Jurkat, Clone E6-1 (cell line): ENCODE measurements around the gene CERS2.

ENCODE experiments used
- DNase-seq: peaks from one replicate; pipeline ENCODE4 v3.0.0-alpha.2; 2011; ENCODE audit warnings: low read depth, low spot score
- H3K4me3 ChIP-seq: 2 replicates; pipeline ENCODE4 v1.5.1; 2011; ENCODE audit warnings: mild to moderate bottlenecking, low read length, control low read depth, moderate library complexity

Gene CERS2

DNA sequence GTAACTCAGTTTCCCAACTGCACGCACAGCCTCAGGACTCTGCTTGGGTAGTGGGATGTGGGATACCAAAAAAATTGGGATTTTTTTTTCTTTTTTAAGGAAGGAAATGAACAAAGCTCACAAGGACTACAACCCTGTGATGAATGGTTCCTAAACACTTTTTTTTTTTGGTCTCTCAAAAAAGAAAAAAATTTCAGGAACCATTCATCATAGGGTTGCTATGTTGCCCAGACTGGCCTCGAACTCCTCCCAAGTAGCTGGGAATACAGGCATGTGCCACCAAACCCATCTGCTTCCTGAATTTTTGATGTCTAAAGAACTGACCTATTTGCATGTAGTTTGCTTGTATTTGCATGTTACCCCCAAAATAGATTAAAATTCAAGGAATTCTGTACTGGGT is 25.3 kb upstream of the CERS2 start:
- DNase-seq = no peak
- H3K4me3 ChIP-seq = no peak overlapping the region

DNA sequence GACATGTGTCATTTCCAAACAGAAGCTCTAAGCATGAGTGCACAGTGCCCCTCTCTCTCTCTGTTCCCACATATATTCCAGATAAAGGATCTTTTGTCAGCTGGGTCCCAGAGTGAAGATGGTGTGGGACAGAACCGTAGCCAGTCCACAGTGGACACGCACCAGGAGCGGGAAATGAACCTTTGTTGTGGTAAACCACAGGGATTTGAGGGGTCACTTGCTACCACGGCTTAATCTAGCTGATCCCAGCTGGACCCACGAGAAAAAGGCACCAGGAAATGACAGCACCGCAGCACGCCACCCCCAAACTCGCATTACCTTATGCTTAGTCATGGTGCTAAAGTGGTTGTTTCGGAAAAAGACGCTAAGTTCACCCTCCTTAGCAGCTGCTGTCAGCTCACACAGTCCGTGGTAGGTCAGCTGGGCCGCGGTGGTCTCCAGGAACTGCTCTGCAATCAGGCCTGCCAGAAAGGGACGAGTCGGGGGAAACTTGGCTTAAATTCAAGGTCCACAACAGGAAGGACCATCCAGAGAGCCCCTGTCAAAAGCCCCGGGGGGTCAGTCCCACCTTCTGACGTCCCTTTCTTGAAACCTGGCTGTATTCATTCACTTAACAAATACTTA is 24.5 kb upstream of the CERS2 start:
- no peak overlapping the region for H3K4me3 ChIP-seq
- DNase-seq = no peak

DNA sequence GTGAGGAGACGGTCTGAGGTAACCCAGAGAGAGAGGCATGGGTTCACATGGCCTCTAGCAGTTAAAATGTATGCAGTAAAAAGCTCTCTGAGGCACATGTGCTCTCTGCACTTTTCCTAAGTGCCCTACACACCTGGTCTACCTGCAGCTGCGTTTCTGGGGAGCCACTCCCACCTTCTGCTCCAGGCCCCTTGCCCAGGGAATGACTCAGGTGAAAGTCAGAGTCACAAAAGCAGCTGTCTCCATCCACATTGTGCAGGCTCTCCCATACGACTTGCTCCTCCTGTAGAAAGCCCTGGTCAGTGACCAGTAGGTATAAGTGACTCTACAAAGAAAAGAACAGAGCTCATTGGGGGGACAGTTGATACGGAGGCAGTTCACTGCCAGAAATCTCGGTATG is 23.3 kb upstream of the CERS2 start:
- H3K4me3 ChIP-seq = no peak overlapping the region
- DNase-seq = no peak

DNA sequence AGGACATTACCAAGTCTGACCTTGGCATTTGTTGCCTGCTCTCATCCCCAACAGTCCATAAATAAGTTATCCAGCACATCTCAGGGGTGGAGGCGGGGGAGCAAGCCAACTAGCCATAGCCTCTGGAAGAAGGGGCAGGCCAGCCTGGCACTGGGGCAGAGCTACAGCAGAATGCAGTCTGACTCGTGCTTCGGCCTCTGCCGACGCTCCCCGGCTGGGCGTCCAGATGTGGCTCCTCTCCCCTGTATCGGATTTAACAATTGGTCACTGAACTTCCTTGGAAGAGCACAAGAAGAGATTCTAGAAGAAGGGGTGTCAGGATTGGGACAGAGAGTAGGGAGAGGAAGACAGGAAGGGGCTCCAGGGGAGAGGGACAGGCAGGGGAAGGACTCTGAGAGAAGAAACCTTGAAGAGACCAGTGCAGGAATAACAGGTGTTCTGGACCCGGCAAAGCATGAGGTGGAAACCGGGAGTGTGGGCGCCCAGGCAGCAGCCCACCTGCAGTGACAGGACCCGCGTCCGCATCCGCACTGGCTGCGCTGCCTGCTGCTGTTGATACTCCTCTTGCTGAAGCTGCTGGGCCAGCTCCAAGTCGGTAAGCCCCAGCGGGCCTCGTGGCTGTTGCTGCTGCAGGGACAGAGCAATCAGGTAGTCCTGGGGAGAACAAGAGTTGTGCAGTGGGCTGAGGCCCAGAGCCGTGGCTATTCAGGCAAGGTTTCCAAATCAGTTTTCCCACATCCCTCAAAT is 22.7 kb upstream of the CERS2 start:
- DNase-seq = no peak

DNA sequence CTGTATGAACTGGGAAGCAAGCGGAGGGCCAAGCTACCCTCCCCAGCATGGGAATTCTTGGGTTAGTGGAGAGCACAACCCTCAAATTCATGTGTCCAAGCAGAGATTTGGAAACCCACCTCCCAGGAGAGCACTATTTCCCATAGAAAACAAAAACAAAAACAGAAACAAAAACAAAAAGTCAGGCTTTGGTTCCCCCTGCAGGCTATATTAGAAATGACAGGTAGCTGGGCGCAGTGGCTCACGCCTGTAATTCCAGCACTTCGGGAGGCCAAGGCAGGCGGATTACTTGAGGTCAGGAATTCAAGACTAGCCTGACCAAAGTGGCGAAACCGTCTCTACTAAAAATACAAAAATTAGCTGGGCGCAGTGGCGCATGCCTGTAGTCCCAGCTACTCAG is 21.3 kb upstream of the CERS2 start:
- DNase-seq = no peak
- no peak overlapping the region for H3K4me3 ChIP-seq

More for the DNA sequence above, 22.7 kb upstream of the CERS2 start:
- no peak overlapping the region for H3K4me3 ChIP-seq

DNA sequence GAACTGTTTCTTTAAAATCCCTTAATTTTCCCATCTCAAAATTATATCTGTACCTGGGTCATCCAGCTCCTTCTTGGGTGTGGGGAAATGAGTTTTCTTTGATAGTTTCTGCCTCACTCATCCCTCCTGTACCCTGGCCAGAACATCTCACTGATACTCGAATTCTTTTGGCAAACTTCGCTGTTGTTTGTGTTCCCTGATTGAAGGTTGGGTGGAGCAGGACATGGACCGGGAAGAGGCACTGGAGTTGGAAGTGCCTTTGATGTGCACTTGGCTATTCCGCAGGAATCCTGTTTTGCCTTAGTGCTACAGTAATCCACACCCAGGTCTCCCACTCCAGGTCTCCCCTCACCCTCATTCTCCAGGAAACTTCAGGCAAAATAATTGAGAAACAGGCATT is 20.8 kb upstream of the CERS2 start:
- DNase-seq = no peak
- H3K4me3 ChIP-seq = no peak overlapping the region

DNA sequence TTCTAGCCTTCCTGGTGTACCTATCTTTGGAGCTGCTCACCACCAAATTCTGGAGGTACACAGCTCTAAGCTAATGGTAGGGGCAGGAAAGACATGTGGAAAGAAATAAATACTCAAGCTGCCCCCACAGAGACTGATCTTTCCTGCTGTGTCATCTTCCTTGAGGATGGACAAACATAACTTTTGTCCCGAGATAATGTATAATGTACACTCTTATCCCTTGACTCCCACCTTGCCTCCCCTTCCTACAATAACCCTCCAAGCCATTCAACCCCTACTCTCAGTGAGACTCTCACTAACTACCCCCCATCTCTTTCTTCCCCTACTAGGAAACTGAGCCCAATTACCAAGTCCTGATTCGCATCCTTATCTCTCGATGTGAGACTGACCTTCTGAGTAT is 19.6 kb upstream of the CERS2 start:
- H3K4me3 ChIP-seq = no peak overlapping the region
- DNase-seq = no peak

DNA sequence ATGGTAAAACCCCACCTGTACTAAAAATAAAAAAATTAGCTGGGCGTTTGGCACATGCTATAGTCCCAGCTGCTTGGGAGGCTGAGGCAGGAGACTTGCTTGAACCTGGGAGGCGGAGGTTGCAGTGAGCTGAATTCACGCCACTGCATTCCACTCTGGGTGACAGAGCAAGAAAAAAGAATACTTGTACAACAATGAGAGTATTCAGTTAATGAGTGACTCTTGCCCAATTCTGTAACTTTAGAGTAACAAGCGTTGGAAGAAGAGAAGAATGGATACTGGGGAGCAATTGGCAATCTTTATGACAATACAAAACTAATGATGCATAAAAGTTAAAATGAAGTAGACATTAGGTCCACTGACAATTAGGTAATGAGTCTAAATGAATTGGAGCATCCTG is 18.0 kb upstream of the CERS2 start:
- DNase-seq = no peak
- H3K4me3 ChIP-seq = no peak overlapping the region

DNA sequence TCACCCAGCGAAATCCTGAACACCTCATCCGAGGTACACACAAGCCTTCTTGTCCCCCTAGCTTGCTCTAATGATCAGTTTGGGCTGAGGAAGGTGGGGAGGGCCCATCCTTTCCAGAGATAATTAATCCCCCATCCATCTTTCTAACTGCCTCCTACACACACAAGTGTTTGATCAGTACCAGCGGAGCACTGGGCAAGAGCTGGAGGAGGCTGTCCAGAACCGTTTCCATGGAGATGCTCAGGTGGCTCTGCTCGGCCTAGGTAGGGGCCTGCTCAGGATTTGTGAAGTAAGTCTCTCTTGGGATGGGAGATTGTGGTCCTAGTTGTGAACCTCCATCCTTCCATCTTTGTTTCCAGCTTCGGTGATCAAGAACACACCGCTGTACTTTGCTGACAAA is 13.3 kb upstream of the CERS2 start:
- H3K4me3 ChIP-seq = no peak overlapping the region
- no peak for DNase-seq

DNA sequence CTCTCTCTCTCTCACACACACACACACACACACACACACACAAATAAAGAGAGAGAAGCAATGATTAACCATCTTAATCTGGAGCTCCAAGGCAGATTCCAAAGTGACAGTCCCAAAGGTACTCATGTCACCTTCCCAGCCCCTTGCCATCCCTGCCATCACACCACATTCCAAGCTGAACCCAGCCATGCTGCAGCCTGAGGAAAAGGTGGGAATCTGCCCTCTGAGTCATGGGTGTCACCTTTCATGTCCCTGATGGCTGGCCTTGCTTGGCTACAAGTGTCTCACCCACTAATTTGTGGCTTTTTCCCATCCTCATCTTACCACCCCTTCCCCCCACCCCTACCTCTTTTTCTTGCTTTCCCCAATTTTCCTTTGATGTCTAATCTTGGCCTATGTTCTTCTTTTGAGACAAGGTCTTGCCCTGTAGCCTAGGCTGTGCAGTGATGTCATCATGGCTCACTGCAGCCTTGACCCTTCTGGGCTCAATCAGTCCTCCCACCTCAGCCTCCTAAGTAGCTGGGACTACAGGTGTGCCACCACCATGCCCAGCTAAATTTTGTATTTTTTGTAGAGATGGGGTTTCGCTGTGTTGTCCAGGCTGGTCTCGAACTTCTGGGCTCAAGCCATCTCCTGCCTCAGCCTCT is 10.7 kb upstream of the CERS2 start:
- no peak for DNase-seq
- H3K4me3 ChIP-seq = no peak overlapping the region

DNA sequence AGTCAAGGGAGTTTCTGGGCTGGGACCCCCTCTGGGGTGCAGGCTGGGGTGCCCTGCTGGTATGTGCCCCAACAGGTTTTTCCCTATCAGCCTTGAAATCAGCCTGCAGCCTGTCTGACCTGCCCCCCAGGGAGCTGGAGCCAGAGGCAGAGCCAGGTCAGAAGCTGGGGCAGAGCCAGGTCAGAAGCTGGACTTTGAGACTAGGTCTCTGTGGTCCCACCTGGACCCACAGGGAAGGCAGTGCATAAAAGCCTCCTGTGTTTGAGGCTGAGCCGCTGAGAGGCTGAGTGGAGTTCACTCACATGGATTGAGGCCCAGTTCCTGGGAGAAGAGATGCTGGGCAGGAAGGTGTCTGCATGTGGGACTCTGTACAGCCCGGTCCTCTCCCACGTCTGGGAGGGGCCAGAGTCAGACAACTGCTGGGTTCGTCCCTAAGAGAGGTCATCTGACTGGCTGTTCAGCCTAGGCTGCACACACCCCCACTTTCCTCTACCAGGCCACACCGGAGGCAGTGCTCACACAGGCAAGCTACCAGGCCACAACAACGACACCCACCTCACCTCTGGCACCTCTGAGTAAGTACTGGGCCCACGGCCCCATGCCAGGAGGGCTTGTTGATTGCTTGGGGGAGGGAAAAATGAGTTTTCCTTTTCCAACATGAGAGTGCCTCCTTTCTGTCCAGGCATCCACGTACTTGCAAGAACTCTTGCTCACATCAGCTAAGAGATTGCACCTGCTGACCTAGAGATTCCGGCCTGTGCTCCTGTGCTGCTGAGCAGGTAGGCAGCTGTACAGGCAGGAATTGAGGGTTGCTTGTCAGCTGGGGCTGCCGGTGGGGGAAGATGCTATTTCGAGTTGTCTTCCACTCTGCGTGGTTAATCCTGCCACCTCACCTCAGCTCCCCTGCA is 7.4 kb upstream of the CERS2 start, which contains the start of gene ANXA9:
Gene ANXA9 (plus strand): TSS at position 488 of the 908 bp plus-strand sequence. CDS start 814 bp downstream, outside the sequence.
- no peak within 1 kb of the TSS for H3K4me3 ChIP-seq
- DNase-seq = no peak

DNA sequence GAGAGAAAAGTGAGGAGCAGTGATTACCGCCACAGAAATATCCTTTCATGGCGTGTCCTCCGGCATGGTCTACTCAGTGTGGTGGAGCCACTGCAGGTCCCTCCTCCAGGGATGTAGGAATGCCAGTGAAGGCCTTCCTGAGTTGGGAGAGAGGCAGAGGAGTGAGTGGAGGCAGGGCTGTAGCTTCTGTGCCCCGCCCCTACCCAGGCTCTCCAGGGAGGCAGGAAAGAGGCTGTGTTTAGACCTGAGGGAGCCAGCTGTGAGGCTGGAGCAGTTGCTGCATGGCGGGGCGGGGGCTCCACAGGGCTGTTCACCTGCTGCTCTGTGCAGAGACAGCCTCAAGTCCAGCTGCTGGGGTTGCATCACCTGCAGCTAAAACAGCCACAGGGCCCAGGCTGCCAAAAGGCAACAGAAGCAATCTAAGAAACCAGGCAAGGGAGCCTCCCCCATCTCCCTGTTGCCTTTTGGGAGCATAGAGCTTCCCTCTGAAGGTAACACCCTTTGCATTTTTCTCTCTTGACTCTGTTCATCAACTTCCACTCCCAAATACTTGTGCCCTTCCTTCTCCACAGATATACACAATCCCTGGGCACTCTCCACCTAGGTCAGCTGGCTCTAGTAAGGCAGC is 6.7 kb upstream of the CERS2 start:
- DNase-seq = peak; percentile 45
- H3K4me3 ChIP-seq = no peak overlapping the region

DNA sequence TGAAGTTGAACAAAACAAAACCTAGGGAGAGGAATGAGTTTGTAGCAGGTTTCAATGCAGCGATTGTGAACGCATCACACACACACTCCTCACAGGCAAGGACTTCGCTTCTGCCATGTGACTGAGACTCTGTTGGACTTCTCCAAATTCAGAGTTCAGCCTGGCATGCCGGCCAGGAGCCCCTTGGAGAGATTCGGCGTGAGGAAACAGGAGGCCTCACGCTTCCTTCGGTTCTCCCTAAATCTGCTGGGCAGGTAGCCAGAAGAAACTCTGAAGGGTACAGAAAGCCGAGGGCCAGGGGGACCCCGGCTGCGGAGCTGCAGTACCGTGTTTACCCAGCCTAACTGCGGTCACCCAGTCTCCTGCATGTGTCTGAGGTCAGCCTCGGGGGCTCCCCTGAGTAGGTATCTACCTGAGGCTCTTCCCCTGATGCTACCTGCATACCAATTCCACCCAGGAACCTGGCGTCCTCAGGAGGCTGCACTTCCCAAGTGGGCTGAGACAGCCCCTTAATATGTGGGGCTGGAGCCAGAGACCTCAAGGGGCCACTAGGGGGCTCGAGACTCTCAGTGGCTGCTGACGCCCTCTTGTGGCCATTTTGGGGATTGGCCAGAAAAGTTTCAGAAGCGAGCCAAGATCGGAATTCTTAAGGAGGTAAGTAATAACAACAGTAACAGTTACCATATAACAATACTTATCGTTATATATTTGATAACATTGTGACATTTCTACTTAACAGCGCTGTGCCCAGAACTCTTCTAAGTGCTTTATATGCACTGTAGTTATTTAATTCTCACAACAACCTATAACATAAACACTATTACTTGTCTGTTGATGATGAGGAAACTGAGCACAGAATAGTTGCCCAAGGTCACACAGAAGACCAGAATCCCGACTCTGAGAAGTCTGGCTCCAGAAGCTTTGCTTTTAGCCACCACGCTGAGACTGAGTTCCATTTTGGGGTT is 4.7 kb upstream of the CERS2 start:
- no peak overlapping the region for H3K4me3 ChIP-seq
- peak; percentile 87 for DNase-seq

DNA sequence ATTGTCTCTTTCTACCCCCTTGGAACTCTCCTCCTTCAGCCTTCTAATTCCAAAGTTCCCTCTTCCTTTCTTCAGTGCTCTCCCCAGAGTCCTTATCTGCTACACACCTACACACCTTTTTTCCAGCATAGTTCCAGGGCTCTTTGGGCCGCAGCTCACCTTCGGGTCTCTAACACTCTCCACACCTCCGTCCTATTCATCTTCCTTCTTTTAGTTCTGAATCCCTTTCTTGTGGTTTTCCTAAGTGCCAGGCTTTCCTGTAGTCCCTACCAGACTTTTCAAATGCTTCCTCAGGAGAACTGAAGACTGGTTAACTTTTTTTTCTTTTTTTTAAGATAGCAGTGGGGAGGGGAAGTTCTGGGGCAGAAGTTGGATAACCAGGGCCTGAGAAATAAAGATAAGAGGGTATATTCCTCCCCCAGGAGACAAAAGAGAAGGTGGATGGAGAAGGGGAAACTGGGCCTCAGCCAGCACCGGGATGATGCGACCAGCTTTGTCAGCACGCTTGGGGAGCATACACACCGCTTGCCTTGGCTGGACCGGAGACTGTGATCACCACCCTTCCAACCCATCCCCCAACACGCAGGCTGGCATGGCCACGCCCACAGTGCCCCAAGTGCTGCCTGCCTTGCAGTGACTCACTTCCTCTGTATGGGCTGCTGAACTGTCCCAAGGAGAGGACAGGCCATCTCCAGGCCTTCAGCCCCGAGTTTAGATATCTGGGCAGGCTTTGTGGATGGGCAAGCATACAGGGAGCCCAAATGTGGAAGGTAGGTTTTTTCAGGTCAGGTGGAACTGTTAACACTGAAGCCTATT is 2.5 kb upstream of the CERS2 start:
- DNase-seq = peak; percentile 41
- peak overlapping the region; percentile 0; the same call in 1 of the 2 replicates for H3K4me3 ChIP-seq

DNA sequence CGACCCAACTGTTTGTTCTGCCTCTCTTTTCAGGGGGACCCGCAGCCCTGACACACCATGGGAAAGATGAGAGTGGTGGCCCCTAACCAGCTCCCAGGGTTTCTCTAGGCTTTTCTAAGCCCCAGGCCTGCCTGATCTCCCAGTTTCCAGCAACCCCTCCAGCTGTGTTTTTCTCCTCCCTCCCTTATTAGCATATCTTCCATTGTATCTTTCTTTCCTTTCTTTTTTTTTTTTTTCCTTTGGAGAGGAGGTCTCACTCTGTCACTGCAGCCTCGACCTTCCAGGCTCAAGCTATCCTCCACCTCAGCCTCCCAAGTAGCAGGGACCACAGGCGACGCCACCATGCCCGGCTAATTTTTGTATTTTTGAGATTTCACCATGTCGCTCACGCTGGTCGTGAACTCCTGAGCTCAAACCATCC is 1.8 kb upstream of the CERS2 start:
- DNase-seq = no peak
- no peak overlapping the region for H3K4me3 ChIP-seq

DNA sequence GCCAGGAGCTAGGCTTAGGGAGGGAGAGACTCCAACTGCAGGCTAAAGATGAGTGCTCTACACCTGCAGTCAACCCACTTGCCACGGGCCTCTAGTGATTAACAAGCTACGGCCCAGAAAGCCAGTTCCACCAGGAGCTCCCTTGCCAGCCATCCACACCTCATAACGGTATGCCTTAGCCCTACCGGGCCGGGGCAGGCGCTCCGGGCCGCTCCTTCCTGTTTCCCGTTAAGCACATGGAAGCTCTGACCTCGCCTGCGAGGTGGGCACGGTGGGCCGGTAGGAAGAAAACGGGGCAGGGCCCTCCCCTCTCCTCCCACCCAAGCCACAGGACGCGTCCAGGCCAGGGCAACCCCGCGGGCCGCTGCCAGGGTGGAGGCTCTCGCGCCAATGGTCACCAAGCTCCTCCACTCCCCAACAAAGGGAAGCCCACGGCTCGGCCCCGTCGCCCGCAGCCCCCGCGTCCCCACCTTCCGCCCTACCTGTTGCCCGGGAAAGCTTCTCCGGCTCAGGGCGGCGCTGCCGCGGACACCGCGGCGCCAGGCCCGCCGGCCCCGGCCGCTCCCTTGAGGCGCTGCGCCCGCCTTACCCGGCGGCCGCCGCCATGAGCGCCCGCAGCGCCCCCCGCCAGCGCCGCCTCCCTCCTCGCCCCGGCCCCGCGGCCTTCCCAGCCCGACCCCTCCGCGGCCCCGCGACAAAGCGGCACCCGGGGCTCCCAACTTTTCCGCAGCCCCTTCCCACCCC is 627 bp downstream of the CERS2 start:
- peak; percentile 22 for DNase-seq
- peak overlapping the region; percentile 84 for H3K4me3 ChIP-seq
